K562 (cell line): ENCODE measurements around the gene DLST. TPM values are rescaled to one million over a fixed set of nuclear protein-coding genes. Genes with fewer than 3 reads are reported as not detected.

Source experiments
- ATAC-seq: fragments of 200-7000 bp; cut with Tn5 transposase; 3 replicates; pipeline ENCODE4 v1.9.1; 2020; ENCODE audit warnings: moderate library complexity
- BruUV-seq: library from RNA; stranded (reverse); fragments of 400-500 nt; replicated peaks from 2 replicates; lab custom pipeline; 2021; lab: Mats Ljungman, UMichigan
- CTCF ChIA-PET: fragments of 300-600 bp; formaldehyde crosslinking; extraction: SDS; loops from one replicate; lab custom pipeline; 2021; ENCODE audit warnings: low intra/inter-chr PET ratio; lab: Yijun Ruan, JAX
- POLR2A ChIA-PET: fragments of 300-600, 350-650 bp; sonication (Branson Sonifier 250); formaldehyde crosslinking; extraction: SDS; loops from one replicate; lab custom pipeline; 2021; ENCODE audit warnings: antibody characterized with exemption, inconsistent platforms; lab: Yijun Ruan, JAX
- DNase-seq, 4 experiments: peaks; one replicate each; pipeline versions ENCODE4 v3.0.0 to v3.0.0-alpha.2; 2011 to 2018; ENCODE audit warnings: low spot score in 3 of 4, mixed read lengths in 3 of 4; ENCODE audit errors: extremely low read depth in 1 of 4
- FAIRE-seq: peaks from 2 replicates; lab custom pipeline; 2011; peaks lifted over from hg19 to GRCh38; lab: Jason Lieb, UNC
- H2AFZ ChIP-seq: 2 replicates; pipeline ENCODE4 v1.6.0; 2011; ENCODE audit warnings: low read depth, low read length, control low read depth, inconsistent platforms
- H3K27ac ChIP-seq: fragments of 200-600 bp; 3 replicates; pipeline ENCODE4 v1.8.0; 2011; ENCODE audit warnings: low read depth, mild to moderate bottlenecking, control low read depth, inconsistent platforms, low read length, moderate library complexity, mixed read lengths; ENCODE audit errors: extremely low read depth
- H3K27me3 ChIP-seq, 2 experiments: fragments of 300-600 bp in 1 of 2; 2 replicates in 1 of 2; 3 replicates in 1 of 2; pipeline versions ENCODE4 v1.6.0 to v1.8.0; 2011; ENCODE audit warnings: inconsistent platforms in 2 of 2, low read length in 2 of 2, mild to moderate bottlenecking in 1 of 2, mixed read lengths in 1 of 2, moderate library complexity in 1 of 2; ENCODE audit not compliant: control insufficient read depth in 2 of 2, insufficient read depth in 2 of 2
- H3K36me3 ChIP-seq: fragments of 300-600 bp; 3 replicates; pipeline ENCODE4 v1.8.0; 2011; ENCODE audit warnings: mild to moderate bottlenecking, low read length, inconsistent platforms; ENCODE audit not compliant: control insufficient read depth, insufficient read depth
- H3K4me1 ChIP-seq, 2 experiments: fragments of 200-600 bp in 1 of 2; replicated peaks in 1 of 2; 2 replicates in 1 of 2; 3 replicates in 1 of 2; pipeline versions ENCODE4 v1.5.1 to v1.8.0; 2011; ENCODE audit warnings: inconsistent platforms in 2 of 2, low read length in 2 of 2, mild to moderate bottlenecking in 1 of 2, mixed read lengths in 1 of 2, moderate library complexity in 1 of 2; ENCODE audit not compliant: control insufficient read depth in 2 of 2, insufficient read depth in 2 of 2
- H3K4me2 ChIP-seq: 2 replicates; pipeline ENCODE4 v1.6.1; 2011; ENCODE audit warnings: low read length, control low read depth, inconsistent platforms, mixed read lengths; ENCODE audit not compliant: insufficient read depth
- H3K4me3 ChIP-seq: fragments of 200-600 bp; sonication (generic), shearing (Covaris generic); 2 replicates; pipeline ENCODE4 v1.5.1; 2016; ENCODE audit warnings: control low read depth, inconsistent platforms
- H3K79me2 ChIP-seq: fragments of 200-600 bp; 3 replicates; pipeline ENCODE4 v1.8.0; 2011; ENCODE audit warnings: low read length, inconsistent platforms; ENCODE audit not compliant: control insufficient read depth, insufficient read depth
- H3K9ac ChIP-seq, 2 experiments: 2 replicates each; pipeline versions ENCODE4 v1.6.0 to v1.6.1; 2011; ENCODE audit warnings: low read depth in 2 of 2, low read length in 2 of 2, control low read depth in 1 of 2, inconsistent platforms in 1 of 2, mild to moderate bottlenecking in 1 of 2, mixed read lengths in 1 of 2; ENCODE audit not compliant: insufficient read depth in 1 of 2
- H3K9me1 ChIP-seq: one replicate; pipeline ENCODE4 v1.6.0; 2011; ENCODE audit warnings: inconsistent platforms, mild to moderate bottlenecking, low read length, moderate library complexity; ENCODE audit not compliant: control insufficient read depth, insufficient read depth
- H3K9me3 ChIP-seq: replicated peaks from 2 replicates; pipeline ENCODE4 v1.5.1; 2011; ENCODE audit warnings: low read depth, low read length, inconsistent platforms; ENCODE audit not compliant: control insufficient read depth, insufficient read depth
- H4K20me1 ChIP-seq: replicated peaks from 2 replicates; pipeline ENCODE4 v1.6.1; 2011; ENCODE audit warnings: low read length, inconsistent platforms, mixed read lengths; ENCODE audit not compliant: control insufficient read depth, insufficient read depth
- BCL6 ChIP-seq: fragments of 250-450 bp; sonication (Bioruptor Pico); IDR thresholded peaks from 2 replicates; pipeline ENCODE4 v1.4.0; 2020
- BDP1 ChIP-seq: IDR thresholded peaks from 3 replicates; pipeline ENCODE4 v1.6.1; 2011; ENCODE audit not compliant: insufficient read length, insufficient read depth
- CGGBP1 ChIP-seq: fragments of 250-450 bp; sonication (Bioruptor Pico); IDR thresholded peaks from 2 replicates; pipeline ENCODE4 v1.9.0; 2021; ENCODE audit warnings: mild to moderate bottlenecking
- E2F1 ChIP-seq: sonication (generic); formaldehyde crosslinking; IDR thresholded peaks from 2 replicates; pipeline ENCODE4 v1.8.1; 2023; ENCODE audit warnings: mild to moderate bottlenecking, missing genetic modification reagents, moderate library complexity
- E2F5 ChIP-seq: sonication (generic); formaldehyde crosslinking; IDR thresholded peaks from 2 replicates; pipeline ENCODE4 v1.8.0; 2022; ENCODE audit warnings: mild to moderate bottlenecking, missing genetic modification reagents
- FOXJ2 ChIP-seq: fragments of 200-800 bp; sonication (Bioruptor generic); IDR thresholded peaks from 2 replicates; pipeline ENCODE4 v1.6.1; 2016; ENCODE audit warnings: missing genetic modification characterization, missing compliant biosample characterization
- HEY1 ChIP-seq: fragments of 250-450 bp; sonication (Bioruptor Pico); IDR thresholded peaks from 2 replicates; pipeline ENCODE4 v1.5.0; 2020; ENCODE audit warnings: mild to moderate bottlenecking, moderate library complexity, borderline replicate concordance
- L3MBTL2 ChIP-seq: fragments of 450-650 bp; IDR thresholded peaks from 2 replicates; pipeline ENCODE4 v1.6.1; 2016; ENCODE audit warnings: mild to moderate bottlenecking, moderate library complexity
- PATZ1 ChIP-seq: fragments of 250-450 bp; sonication (Bioruptor Pico); IDR thresholded peaks from 2 replicates; pipeline ENCODE4 v1.5.0; 2020; ENCODE audit warnings: mild to moderate bottlenecking, borderline replicate concordance
- POLR2B ChIP-seq: fragments of 450-650 bp; IDR thresholded peaks from 2 replicates; pipeline ENCODE4 v1.6.1; 2018; ENCODE audit warnings: low read depth; ENCODE audit not compliant: partially characterized antibody
- POLR3A ChIP-seq: IDR thresholded peaks from 2 replicates; pipeline ENCODE4 v1.6.1; 2011; ENCODE audit warnings: borderline replicate concordance, mild to moderate bottlenecking, moderate library complexity; ENCODE audit not compliant: insufficient read length, insufficient read depth; ENCODE audit errors: extremely low read depth
- PTTG1 ChIP-seq: fragments of 450-650 bp; IDR thresholded peaks from 2 replicates; pipeline ENCODE4 v1.6.1; 2016; ENCODE audit warnings: low read depth, mild to moderate bottlenecking, missing genetic modification characterization, missing compliant biosample characterization
- SOX6 ChIP-seq: fragments of 450-650 bp; IDR thresholded peaks from 2 replicates; pipeline ENCODE4 v1.6.1; 2014; ENCODE audit warnings: mild to moderate bottlenecking
- THRAP3 ChIP-seq: fragments of 450-650 bp; IDR thresholded peaks from 2 replicates; pipeline ENCODE4 v1.6.1; 2016; ENCODE audit warnings: mild to moderate bottlenecking, inconsistent platforms, borderline replicate concordance
- XRCC5 ChIP-seq: fragments of 200-400 bp; formaldehyde crosslinking; IDR thresholded peaks from 2 replicates; pipeline ENCODE4 v1.6.1; 2017; ENCODE audit warnings: low read depth, mild to moderate bottlenecking, low read length
- ZKSCAN8 ChIP-seq: fragments of 200-800 bp; sonication (Bioruptor generic); IDR thresholded peaks from 2 replicates; pipeline ENCODE4 v1.6.1; 2016; ENCODE audit warnings: missing genetic modification characterization, missing compliant biosample characterization
- WGBS: fragments of 100-300 bp; shearing (Covaris generic); methylation state at CpG from one replicate; pipeline ENCODE4 v1.1.6; 2016; ENCODE audit warnings: low coverage, mixed read lengths; ENCODE audit not compliant: insufficient coverage; ENCODE audit errors: missing lambda C conversion rate; 5-methylcytosine and 5-hydroxymethylcytosine counted together
- in situ Hi-C: fragments of 300-500 bp; cut with MboI; formaldehyde crosslinking; loops from 4 replicates; pipeline ENCODE4 v1.15.0; 2018; ENCODE audit warnings: inconsistent platforms, mixed read lengths
- intact Hi-C: fragments of 100-400 bp; cut with micrococcal nuclease; formaldehyde crosslinking; loops from 2 replicates; pipeline ENCODE4 v1.14.2; 2022
- polyA plus RNA-seq, 8 experiments: library from polyadenylated mRNA; depleted of rRNA in 4 of 8; stranded (reverse) in 5 of 8; unstranded in 3 of 8; fragments of >200 nt; fragmentation: Nextera tagmentation in 2 of 8; fragmentation: Illumina TruSeq in 1 of 8; extraction: Ambion mirVana in 2 of 8; extraction: Trizol in 1 of 8; gene quantifications; 2 replicates each; pipeline versions ENCODE4 v1.2.1 to v1.2.3, GENCODE V29; 2011 to 2014; ENCODE audit warnings: inconsistent platforms in 1 of 8, missing spikeins in 1 of 8
- total RNA-seq, 7 experiments: library from RNA; depleted of rRNA in 6 of 7; stranded (reverse); fragments of >200 nt in 6 of 7; fragmentation: Illumina TruSeq in 2 of 7; extraction: Trizol in 2 of 7; gene quantifications; 2 replicates each; pipeline versions ENCODE4 v1.2.1 to v1.2.3, GENCODE V29; 2011 to 2021; ENCODE audit warnings: low replicate concordance in 1 of 7

DLST gene
- total and polyA plus RNA-seq, 9 of the 15 experiments (the other 6 are each of a cell fraction or from before 2014, with no cell fraction given), result 3.0 to 73.7 (median 45.4) TPM

GRCh38 chr14:74938531-74939495 lies 57.1 kb downstream of the DLST start:
- H4K20me1 ChIP-seq, result no peaks in the 10 kb centered on the region
- H3K4me3 ChIP-seq, result no peak overlapping the region
- no peak for FAIRE-seq
- no peaks in the 10 kb centered on the region for H3K36me3 ChIP-seq
- no peak for ATAC-seq
- CTCF ChIA-PET, result no interaction called here
- in situ Hi-C loops (no loop called here), intact Hi-C loops (no loop called here)
- no TSS peak for BruUV-seq
- no peak overlapping the region for H3K9ac ChIP-seq
- H3K27me3 ChIP-seq, result no peaks in the 10 kb centered on the region
- WGBS, result 94% methylated on average over 4 of the region's 10 CpGs
- H3K4me2 ChIP-seq, result no peak overlapping the region
- POLR2A ChIA-PET, result interaction anchor here (0.6 to 1.1 kb wide), 2 partner anchors 26 to 131 kb away, joined by 3 read pairs; partner anchors contain the start of gene ZC2HC1C
- H3K79me2 ChIP-seq, result no peaks in the 10 kb centered on the region
- no peak overlapping the region for H2AFZ ChIP-seq
- DNase-seq, result no peak
- peaks cover 2% of the 10 kb centered on the region for H3K9me1 ChIP-seq
- no peaks in the 10 kb centered on the region; the same call in 1 of the 2 replicates for H3K9me3 ChIP-seq
- no peak overlapping the region for H3K27ac ChIP-seq
- H3K4me1 ChIP-seq, result peaks cover 9 to 39% of the 10 kb centered on the region in 2 experiments; a peak in 4 of 5 replicates
- TF ChIP-seq ZKSCAN8, result no peak
- no peak for TF ChIP-seq BCL6 (CRISPR knock-in tag)
- no peak for TF ChIP-seq BDP1
- no peak for TF ChIP-seq SOX6
- no peak for TF ChIP-seq THRAP3
- no peak for TF ChIP-seq POLR3A
- TF ChIP-seq POLR2B, result no peak
- TF ChIP-seq E2F1 (CRISPR knock-in tag), result no peak
- no peak for TF ChIP-seq XRCC5
- no peak for TF ChIP-seq PTTG1 (tag)
- no peak for TF ChIP-seq E2F5
- no peak for TF ChIP-seq HEY1 (CRISPR knock-in tag)
- no peak for TF ChIP-seq FOXJ2 (tag)
- no peak for TF ChIP-seq L3MBTL2
- TF ChIP-seq PATZ1, result no peak
- TF ChIP-seq CGGBP1 (CRISPR knock-in tag), result no peak
